SK-N-SH (cell line): ENCODE data around the gene CRIP2. TPM values are rescaled to one million over a fixed set of nuclear protein-coding genes. Genes with fewer than 3 reads are reported as not detected.

Experiments used
- CTCF ChIA-PET: fragments of 300-600, 350-600 bp; formaldehyde crosslinking; extraction: SDS; loops from one replicate; lab custom pipeline; 2021; lab: Yijun Ruan, JAX
- POLR2A ChIA-PET: fragments of 350-600 bp; sonication (Branson Sonifier 250); formaldehyde crosslinking; extraction: SDS; loops from one replicate; lab custom pipeline; 2020; ENCODE audit warnings: antibody characterized with exemption, inconsistent platforms; lab: Yijun Ruan, JAX
- DNase-seq: peaks from one replicate; pipeline ENCODE4 v3.0.0; 2012
- H2AFZ ChIP-seq: fragments of 200-600 bp; sonication (generic); 2 replicates; pipeline ENCODE4 v1.8.1; 2016; ENCODE audit warnings: antibody characterized with exemption, mild to moderate bottlenecking, low read depth
- H3F3A ChIP-seq: fragments of 200-600 bp; sonication (generic); replicated peaks from 2 replicates; pipeline ENCODE3; 2016; ENCODE audit warnings: antibody characterized with exemption, mild to moderate bottlenecking; ENCODE audit not compliant: insufficient read depth
- H3K27ac ChIP-seq, 2 experiments: fragments of 200-500 bp in 1 of 2; fragments of 200-600 bp in 1 of 2; sonication (Bioruptor generic) in 1 of 2; sonication (generic), shearing (Covaris generic) in 1 of 2; 2 replicates each; pipeline versions ENCODE4 v1.5.1 to v1.6.1; 2014 to 2016; ENCODE audit warnings: low read depth in 2 of 2, inconsistent platforms in 1 of 2, low read length in 1 of 2, mild to moderate bottlenecking in 1 of 2, mixed read lengths in 1 of 2
- H3K27me3 ChIP-seq: fragments of 200-600 bp; sonication (generic), shearing (Covaris generic); 2 replicates; pipeline ENCODE4 v1.6.1; 2016; ENCODE audit warnings: mixed run types; ENCODE audit not compliant: insufficient read depth
- H3K36me3 ChIP-seq, 2 experiments: fragments of 200-500 bp in 1 of 2; fragments of 200-600 bp in 1 of 2; sonication (Bioruptor generic) in 1 of 2; sonication (generic) in 1 of 2; replicated peaks in 1 of 2; 2 replicates each; pipeline versions ENCODE3 to v1.5.1; 2014 to 2016; ENCODE audit warnings: low read length in 1 of 2, mild to moderate bottlenecking in 1 of 2; ENCODE audit not compliant: insufficient read depth in 2 of 2, control insufficient read depth in 1 of 2
- H3K4me1 ChIP-seq, 2 experiments: fragments of 200-500 bp in 1 of 2; fragments of 200-600 bp in 1 of 2; sonication (Bioruptor generic) in 1 of 2; sonication (generic), shearing (Covaris generic) in 1 of 2; 2 replicates each; pipeline versions ENCODE4 v1.5.1 to v1.6.1; 2014 to 2016; ENCODE audit warnings: low read depth in 1 of 2, low read length in 1 of 2, mixed run types in 1 of 2; ENCODE audit not compliant: insufficient read depth in 2 of 2, control insufficient read depth in 1 of 2
- H3K4me2 ChIP-seq: fragments of 200-600 bp; sonication (generic), shearing (Covaris generic); 2 replicates; pipeline ENCODE4 v1.6.1; 2017; ENCODE audit warnings: mixed run types
- H3K4me3 ChIP-seq, 2 experiments: fragments of 200-500 bp in 1 of 2; fragments of 200-600 bp in 1 of 2; sonication (Bioruptor generic) in 1 of 2; sonication (generic), shearing (Covaris generic) in 1 of 2; 2 replicates each; pipeline versions ENCODE4 v1.5.1 to v1.8.1; 2014 to 2016; ENCODE audit warnings: low read depth in 2 of 2, inconsistent platforms in 1 of 2, low read length in 1 of 2, mild to moderate bottlenecking in 1 of 2, mixed read lengths in 1 of 2, moderate library complexity in 1 of 2
- H3K79me2 ChIP-seq: fragments of 200-600 bp; sonication (generic); 2 replicates; pipeline ENCODE4 v1.8.1; 2017; ENCODE audit warnings: mild to moderate bottlenecking; ENCODE audit not compliant: insufficient read depth
- H3K9ac ChIP-seq: fragments of 200-600 bp; sonication (generic); 2 replicates; pipeline ENCODE4 v1.6.1; 2017; ENCODE audit warnings: mixed run types
- H3K9me2 ChIP-seq: fragments of 200-600 bp; sonication (generic); 2 replicates; pipeline ENCODE4 v1.6.1; 2017; ENCODE audit warnings: mixed run types
- H3K9me3 ChIP-seq: fragments of 200-600 bp; sonication (generic); 2 replicates; pipeline ENCODE4 v1.6.1; 2017; ENCODE audit warnings: mixed run types, mild to moderate bottlenecking, moderate library complexity
- H4K20me1 ChIP-seq: fragments of 200-600 bp; sonication (generic); 2 replicates; pipeline ENCODE4 v1.6.1; 2017; ENCODE audit warnings: mild to moderate bottlenecking, mixed run types; ENCODE audit not compliant: insufficient read depth
- CHD2 ChIP-seq: fragments of 150-350 bp; IDR thresholded peaks from 2 replicates; pipeline ENCODE4 v1.6.1; 2018; ENCODE audit warnings: low read length; ENCODE audit not compliant: partially characterized antibody
- ELF1 ChIP-seq: IDR thresholded peaks from 2 replicates; pipeline ENCODE4 v1.4.0; 2012
- EP300 ChIP-seq, 2 experiments: IDR thresholded peaks; 2 replicates each; pipeline versions ENCODE4 v1.4.0 to v1.6.1; 2012; ENCODE audit warnings: borderline replicate concordance in 1 of 2, low read depth in 1 of 2, low read length in 1 of 2
- FOXM1 ChIP-seq: IDR thresholded peaks from 2 replicates; pipeline ENCODE4 v1.4.0; 2012; ENCODE audit warnings: low read depth, mild to moderate bottlenecking
- GATA2 ChIP-seq: sonication (generic); formaldehyde crosslinking; IDR thresholded peaks from 2 replicates; pipeline ENCODE4 v1.5.0; 2020; ENCODE audit warnings: mild to moderate bottlenecking, missing genetic modification reagents
- MEF2A ChIP-seq: IDR thresholded peaks from 2 replicates; pipeline ENCODE4 v1.4.0; 2012; ENCODE audit warnings: low read depth, borderline replicate concordance
- POLR2AphosphoS5 ChIP-seq: IDR thresholded peaks from 2 replicates; pipeline ENCODE4 v1.6.1; 2012; ENCODE audit warnings: low read depth, low read length
- TCF12 ChIP-seq: IDR thresholded peaks from 2 replicates; pipeline ENCODE4 v1.4.0; 2012
- WGBS: methylation state at CpG from one replicate; pipeline ENCODE4 v1.1.6; 2017; ENCODE audit warnings: low lambda C conversion rate; 5-methylcytosine and 5-hydroxymethylcytosine counted together
- polyA plus RNA-seq, 3 experiments: library from polyadenylated mRNA; depleted of rRNA; stranded (reverse); fragments of >200 nt; gene quantifications; 2 replicates each; pipeline ENCODE4 v1.2.3, GENCODE V29; 2012
- TF ChIP-seq, protein P1 (sequence below): IDR thresholded peaks from 2 replicates; pipeline ENCODE4 v1.4.0; 2012; ENCODE audit warnings: low read depth, borderline replicate concordance
- TF ChIP-seq, protein P2 (sequence below): fragments of 200-600 bp; sonication (generic); IDR thresholded peaks from 2 replicates; pipeline ENCODE4 v1.6.1; 2017; ENCODE audit warnings: antibody characterized with exemption, mild to moderate bottlenecking, moderate library complexity
- TF ChIP-seq, protein P3 (sequence below): IDR thresholded peaks from 2 replicates; pipeline ENCODE4; 2012

CRIP2 gene
- polyA plus RNA-seq, 1 of the 3 experiments (the other 2 are of a cell fraction): 335 TPM

DNA sequence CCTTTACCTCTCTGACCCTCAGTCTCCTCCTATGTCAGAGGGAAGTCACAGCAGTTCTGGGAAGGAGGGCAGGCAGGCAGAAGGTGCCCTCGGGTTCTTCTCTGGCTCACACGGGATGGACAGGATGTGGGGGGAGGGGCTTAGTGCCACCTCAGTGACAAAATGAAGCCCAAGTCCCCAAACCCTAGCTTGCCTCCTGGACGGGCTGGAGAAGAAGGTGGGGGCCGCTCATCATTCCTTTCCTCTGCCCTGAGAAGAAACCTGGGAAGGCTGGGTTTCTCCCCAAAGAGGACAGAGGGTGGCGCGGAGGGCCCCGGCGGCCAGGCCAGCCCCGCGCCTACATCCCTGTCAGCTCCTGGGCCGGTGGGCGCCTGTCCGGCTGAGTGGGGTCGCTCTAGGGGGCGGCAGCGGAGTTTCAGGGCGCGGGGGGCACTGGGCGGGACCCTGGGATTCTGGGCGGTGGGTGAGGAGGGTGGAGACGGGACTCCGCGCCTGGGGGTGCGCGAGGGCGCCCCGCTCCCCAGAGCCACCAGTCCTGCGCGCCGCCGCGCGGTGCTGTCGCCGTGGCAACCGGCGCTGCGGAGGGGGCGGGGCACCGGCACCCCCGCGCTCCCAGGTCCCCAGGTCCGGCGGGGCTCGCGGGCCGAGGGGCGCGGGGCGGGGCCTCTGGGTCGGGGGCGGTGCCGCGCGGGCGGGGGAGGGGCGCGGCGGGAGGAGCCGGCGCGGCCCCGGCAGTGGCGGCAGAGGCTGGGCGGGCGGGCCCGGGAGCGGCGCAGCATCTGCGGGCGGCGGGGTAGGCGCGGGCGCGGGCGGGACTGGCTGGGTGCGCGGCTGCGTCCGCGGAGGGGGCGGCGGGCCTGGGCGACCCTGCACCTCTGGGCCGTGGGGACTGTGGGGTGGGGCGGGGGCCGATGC, 51.5 kb downstream of the CRIP2 start, which contains the start of gene TMEM121:
TMEM121 (plus strand) TSS at position 723 of the 915 bp plus-strand sequence. CDS start 2,252 bp downstream, outside the sequence.
- Histone ChIP-seq H3K4me2 (peak within 1 kb of the TSS; percentile 98), H3K9me2 (no peaks in the 10 kb centered on the region), H3K79me2 (no peaks in the 10 kb centered on the region), H3K4me3 (peak within 1 kb of the TSS; percentile 64 to 69), H3K36me3 (peaks cover 0 to 2% of the 10 kb centered on the region in 2 experiments), H3K27me3 (no peaks in the 10 kb centered on the region; the same call in 1 of the 2 replicates), H3K27ac (no peak within 1 kb of the TSS), H3K9ac (peak within 1 kb of the TSS; percentile 66), H3K4me1 (peaks cover 4 to 17% of the 10 kb centered on the region in 2 experiments; a peak in 2 of 4 replicates), H4K20me1 (no peaks in the 10 kb centered on the region), H2AFZ (peak within 1 kb of the TSS; percentile 65), H3F3A (peaks cover 19% of the 10 kb centered on the region), H3K9me3 (no peaks in the 10 kb centered on the region)
- peak; percentile 93 for DNase-seq
- TF ChIP-seq EP300 (IDR thresholded peaks at IDR 0.05; ENCODE audit: borderline replicate concordance in 1 of 2, low read depth in 1 of 2, low read length in 1 of 2) (no peak), CHD2 (no peak), MEF2A (no peak), FOXM1 (no peak), TCF12 (no peak), POLR2AphosphoS5 (no peak), ELF1 (no peak), GATA2 (CRISPR knock-in tag) (no peak)
- TF ChIP-seq, protein P1, sequence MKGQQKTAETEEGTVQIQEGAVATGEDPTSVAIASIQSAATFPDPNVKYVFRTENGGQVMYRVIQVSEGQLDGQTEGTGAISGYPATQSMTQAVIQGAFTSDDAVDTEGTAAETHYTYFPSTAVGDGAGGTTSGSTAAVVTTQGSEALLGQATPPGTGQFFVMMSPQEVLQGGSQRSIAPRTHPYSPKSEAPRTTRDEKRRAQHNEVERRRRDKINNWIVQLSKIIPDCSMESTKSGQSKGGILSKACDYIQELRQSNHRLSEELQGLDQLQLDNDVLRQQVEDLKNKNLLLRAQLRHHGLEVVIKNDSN: no peak
- TF ChIP-seq, protein P2, sequence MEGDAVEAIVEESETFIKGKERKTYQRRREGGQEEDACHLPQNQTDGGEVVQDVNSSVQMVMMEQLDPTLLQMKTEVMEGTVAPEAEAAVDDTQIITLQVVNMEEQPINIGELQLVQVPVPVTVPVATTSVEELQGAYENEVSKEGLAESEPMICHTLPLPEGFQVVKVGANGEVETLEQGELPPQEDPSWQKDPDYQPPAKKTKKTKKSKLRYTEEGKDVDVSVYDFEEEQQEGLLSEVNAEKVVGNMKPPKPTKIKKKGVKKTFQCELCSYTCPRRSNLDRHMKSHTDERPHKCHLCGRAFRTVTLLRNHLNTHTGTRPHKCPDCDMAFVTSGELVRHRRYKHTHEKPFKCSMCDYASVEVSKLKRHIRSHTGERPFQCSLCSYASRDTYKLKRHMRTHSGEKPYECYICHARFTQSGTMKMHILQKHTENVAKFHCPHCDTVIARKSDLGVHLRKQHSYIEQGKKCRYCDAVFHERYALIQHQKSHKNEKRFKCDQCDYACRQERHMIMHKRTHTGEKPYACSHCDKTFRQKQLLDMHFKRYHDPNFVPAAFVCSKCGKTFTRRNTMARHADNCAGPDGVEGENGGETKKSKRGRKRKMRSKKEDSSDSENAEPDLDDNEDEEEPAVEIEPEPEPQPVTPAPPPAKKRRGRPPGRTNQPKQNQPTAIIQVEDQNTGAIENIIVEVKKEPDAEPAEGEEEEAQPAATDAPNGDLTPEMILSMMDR: no peak
- TF ChIP-seq, protein P3, sequence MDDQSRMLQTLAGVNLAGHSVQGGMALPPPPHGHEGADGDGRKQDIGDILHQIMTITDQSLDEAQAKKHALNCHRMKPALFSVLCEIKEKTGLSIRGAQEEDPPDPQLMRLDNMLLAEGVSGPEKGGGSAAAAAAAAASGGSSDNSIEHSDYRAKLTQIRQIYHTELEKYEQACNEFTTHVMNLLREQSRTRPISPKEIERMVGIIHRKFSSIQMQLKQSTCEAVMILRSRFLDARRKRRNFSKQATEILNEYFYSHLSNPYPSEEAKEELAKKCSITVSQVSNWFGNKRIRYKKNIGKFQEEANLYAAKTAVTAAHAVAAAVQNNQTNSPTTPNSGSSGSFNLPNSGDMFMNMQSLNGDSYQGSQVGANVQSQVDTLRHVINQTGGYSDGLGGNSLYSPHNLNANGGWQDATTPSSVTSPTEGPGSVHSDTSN: no peak
- POLR2A ChIA-PET: no interaction called here
- CTCF ChIA-PET: interaction anchor here (1.2 to 5.8 kb wide), 6 partner anchors 10 to 156 kb away, joined by 3 to 61 read pairs (median 9); partner anchors contain the start of gene TEDC1
- 0% methylated on average over 4 of the region's 88 CpGs for WGBS
